Spleen (tissue), 7 donors: Measurements from ENCODE around the gene SLC17A8.

Source experiments
- POLR2A ChIP-seq, 3 donors: fragments of 450-650 bp; IDR thresholded peaks; one replicate each; pipeline ENCODE4 v1.5.1; 2017; ENCODE audit warnings: antibody characterized with exemption in 3 of 3, mild to moderate bottlenecking in 1 of 3
- POLR2AphosphoS5 ChIP-seq, 3 donors: sonication (generic); formaldehyde crosslinking; IDR thresholded peaks; one replicate each; pipeline ENCODE4 v1.5.1; 2017; ENCODE audit warnings: antibody characterized with exemption in 3 of 3
- TF ChIP-seq, protein P1 (sequence below), 11 experiments: fragments of 200-600 bp in 7 of 11; fragments of 450-650 bp in 4 of 11; sonication (generic) in 4 of 11; IDR thresholded peaks in 8 of 11; conservative IDR thresholded peaks in 3 of 11; 1 replicate in 7 of 11; 2 replicates in 4 of 11; pipeline versions ENCODE4 v1.4.0 to v1.8.0; 2016 to 2021; ENCODE audit warnings: antibody characterized with exemption in 11 of 11, inconsistent platforms in 4 of 11, mild to moderate bottlenecking in 1 of 11
- donor health status: DM: no; HTN: no; CAD: no; lungs with moderate emphysema.
- donor health status: DM: no; HTN: no; CAD: no.
- donor health status: DM: no; HTN: no; CAD: no.

- TF ChIP-seq POLR2AphosphoS5 (IDR thresholded peaks at IDR 0.05) = no peak
- TF ChIP-seq, protein P1, sequence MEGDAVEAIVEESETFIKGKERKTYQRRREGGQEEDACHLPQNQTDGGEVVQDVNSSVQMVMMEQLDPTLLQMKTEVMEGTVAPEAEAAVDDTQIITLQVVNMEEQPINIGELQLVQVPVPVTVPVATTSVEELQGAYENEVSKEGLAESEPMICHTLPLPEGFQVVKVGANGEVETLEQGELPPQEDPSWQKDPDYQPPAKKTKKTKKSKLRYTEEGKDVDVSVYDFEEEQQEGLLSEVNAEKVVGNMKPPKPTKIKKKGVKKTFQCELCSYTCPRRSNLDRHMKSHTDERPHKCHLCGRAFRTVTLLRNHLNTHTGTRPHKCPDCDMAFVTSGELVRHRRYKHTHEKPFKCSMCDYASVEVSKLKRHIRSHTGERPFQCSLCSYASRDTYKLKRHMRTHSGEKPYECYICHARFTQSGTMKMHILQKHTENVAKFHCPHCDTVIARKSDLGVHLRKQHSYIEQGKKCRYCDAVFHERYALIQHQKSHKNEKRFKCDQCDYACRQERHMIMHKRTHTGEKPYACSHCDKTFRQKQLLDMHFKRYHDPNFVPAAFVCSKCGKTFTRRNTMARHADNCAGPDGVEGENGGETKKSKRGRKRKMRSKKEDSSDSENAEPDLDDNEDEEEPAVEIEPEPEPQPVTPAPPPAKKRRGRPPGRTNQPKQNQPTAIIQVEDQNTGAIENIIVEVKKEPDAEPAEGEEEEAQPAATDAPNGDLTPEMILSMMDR (IDR thresholded peaks at IDR 0.05 in 8 of 11, conservative IDR thresholded peaks at IDR 0.05 in 3 of 11) = no peak
- TF ChIP-seq POLR2A (IDR thresholded peaks at IDR 0.05) = no peak
These were observed 93.9 kb downstream of the SLC17A8 start for GRCh38 chr12:100450735-100451134.
